Right renal pelvis (tissue), 4 donors: ENCODE measurements around the gene ALG2. TPM values are rescaled to one million over a fixed set of nuclear protein-coding genes. Genes with fewer than 3 reads are reported as not detected.
A peak's percentile ranks its signal among the peaks of the same experiment; 100 is the strongest.

ENCODE experiments used
- DNase-seq, 4 donors: peaks; one replicate each; pipeline ENCODE4 v3.0.0-alpha.2; 2013; ENCODE audit warnings: low read depth in 4 of 4, low spot score in 3 of 4, missing footprints in 1 of 4
- polyA plus RNA-seq, 4 donors: library from polyadenylated mRNA; unstranded; fragments of 120-200 nt; gene quantifications; one replicate each; pipeline ENCODE4 v1.2.1, GENCODE V29; 2013; ENCODE audit not compliant: insufficient read length in 4 of 4

Gene ALG2, protein sequence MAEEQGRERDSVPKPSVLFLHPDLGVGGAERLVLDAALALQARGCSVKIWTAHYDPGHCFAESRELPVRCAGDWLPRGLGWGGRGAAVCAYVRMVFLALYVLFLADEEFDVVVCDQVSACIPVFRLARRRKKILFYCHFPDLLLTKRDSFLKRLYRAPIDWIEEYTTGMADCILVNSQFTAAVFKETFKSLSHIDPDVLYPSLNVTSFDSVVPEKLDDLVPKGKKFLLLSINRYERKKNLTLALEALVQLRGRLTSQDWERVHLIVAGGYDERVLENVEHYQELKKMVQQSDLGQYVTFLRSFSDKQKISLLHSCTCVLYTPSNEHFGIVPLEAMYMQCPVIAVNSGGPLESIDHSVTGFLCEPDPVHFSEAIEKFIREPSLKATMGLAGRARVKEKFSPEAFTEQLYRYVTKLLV
- polyA plus RNA-seq, result 10 to 100 TPM; 42.0 to 57.3 (median 52.0) TPM

DNA sequence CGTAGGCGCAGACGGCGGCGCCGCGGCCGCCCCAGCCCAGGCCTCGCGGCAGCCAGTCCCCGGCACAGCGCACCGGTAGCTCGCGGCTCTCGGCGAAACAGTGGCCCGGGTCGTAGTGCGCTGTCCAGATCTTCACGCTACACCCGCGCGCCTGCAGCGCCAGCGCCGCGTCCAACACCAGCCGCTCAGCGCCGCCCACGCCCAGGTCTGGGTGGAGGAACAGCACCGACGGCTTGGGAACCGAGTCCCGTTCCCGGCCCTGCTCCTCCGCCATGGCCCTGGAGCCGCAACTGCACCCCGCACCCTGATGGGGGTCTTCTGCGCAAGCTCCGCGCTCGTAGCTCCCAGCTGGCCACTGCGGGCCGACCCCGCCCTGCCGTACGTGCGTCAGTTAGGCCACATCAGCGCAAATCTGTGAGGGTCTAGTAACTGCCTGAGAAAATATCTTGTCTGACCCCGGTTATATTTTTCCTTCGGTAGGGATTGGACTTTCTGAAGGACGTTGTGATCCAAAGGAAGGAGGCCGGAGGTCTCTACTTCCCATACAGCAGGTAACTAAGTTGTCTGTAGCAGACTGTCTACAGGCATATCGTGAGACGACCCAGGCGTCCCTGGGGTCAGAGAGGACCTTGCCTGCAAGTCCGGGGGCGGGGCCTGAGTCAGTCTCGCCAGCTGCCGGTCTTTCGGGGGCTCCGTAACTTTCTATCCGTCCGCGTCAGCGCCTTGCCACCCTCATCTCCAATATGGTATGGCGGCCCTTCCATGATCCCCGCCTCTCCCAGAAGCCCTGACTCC is at the start of gene ALG2, which contains the start of gene SEC61B:
Gene ALG2 (minus strand): TSS at position 322 of the 795 bp plus-strand sequence. CDS start 48 bp downstream, at position 274.
Gene SEC61B (plus strand): TSS at position 662 of the 795 bp plus-strand sequence. CDS start 82 bp downstream, at position 744.
- DNase-seq, result peak; percentile 84 to 96 (median 89)

DNA sequence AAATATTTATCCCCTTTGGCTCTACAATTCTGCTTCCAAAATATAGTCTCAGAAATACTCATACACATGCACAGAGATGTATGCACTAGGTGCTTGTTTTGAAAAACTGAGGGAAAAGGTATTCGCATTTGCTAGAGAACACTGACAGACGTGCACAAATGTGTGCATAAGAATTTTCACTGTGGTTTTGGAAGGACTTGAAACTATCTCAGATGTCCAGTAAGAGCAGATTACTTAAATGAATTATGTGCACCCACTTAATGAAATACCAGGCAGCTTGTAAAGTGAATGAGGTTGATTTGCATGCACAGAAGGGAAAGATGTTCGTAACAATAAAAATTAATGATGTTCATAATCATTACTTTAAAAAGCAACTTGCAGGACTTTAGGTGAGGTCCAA is 48.7 kb upstream of the ALG2 start:
- no peak for DNase-seq

DNA sequence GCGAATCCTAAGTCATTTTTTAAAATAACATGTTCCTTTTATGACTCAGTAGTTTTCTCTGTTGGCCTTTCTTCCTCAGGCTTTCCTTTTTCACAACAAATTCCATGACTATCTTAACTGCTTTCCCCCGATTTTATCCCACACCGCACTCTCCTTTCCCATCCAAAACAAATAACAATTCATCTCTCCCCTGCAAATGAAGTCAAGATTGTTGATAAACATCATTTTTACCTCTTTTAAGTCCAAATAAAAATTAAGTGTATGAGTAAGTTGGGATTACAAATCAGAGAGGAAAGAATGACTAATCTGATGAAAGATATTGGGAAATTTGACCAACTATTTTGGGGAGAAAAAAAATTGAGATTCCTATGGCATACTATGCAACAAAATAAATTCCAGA is 47.7 kb upstream of the ALG2 start:
- DNase-seq, result no peak

DNA sequence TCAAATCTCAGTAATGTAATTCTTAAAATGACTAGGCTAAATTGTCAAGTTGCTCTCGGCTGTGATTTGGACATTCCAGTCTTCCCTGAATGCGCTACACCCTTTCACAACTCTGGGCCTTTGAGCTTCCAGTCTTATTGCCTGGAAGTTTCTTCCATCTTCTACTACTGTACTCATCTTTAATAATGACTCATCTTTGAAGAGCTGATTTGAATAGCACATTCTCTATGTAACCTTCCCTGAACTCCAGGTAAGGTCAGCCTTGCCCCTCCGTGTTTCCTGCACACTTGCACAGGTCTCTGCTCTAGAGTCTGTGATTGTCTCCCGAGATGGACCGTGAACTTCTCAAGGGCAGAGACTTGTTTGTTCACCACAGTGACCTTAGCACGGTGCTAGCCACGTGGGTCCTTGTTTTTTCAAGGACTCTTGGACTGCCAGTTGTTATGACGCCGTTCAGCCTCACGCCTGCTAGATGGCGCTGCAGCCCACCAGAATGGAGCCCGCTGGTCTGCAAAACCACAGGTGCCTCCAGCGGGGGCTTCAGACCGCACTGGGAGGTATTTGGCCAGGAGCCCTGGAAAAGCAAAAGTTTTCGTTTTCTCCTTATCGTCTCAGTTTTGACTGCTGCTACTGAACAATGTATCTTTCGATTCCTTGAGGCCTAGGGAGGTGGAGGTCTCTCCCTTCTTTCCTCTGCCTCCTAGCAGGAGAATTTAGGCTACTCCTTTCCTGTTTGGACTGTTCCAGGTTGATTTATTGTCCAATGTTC is 44.7 kb upstream of the ALG2 start:
- peak in 2 of 4 donors; percentile 52 to 53 for DNase-seq

DNA sequence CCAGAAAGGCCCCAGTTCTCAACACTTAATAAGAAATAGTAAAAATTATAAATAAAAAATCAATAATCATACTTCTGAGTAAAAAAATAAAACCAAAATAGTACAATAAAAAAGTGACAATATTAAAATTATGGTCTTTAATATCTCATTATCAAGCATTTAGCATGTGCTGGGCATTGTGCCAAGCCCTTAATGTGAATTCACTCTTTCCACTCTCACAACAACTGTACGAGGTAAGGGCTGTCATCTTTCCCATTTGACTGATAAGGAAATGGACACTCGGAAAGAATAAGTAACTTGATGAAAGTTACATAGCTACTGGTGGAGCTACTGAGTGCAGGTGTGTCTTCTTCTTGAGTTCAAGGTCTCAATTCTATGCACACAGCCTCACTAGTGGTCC is 43.9 kb upstream of the ALG2 start:
- no peak for DNase-seq

DNA sequence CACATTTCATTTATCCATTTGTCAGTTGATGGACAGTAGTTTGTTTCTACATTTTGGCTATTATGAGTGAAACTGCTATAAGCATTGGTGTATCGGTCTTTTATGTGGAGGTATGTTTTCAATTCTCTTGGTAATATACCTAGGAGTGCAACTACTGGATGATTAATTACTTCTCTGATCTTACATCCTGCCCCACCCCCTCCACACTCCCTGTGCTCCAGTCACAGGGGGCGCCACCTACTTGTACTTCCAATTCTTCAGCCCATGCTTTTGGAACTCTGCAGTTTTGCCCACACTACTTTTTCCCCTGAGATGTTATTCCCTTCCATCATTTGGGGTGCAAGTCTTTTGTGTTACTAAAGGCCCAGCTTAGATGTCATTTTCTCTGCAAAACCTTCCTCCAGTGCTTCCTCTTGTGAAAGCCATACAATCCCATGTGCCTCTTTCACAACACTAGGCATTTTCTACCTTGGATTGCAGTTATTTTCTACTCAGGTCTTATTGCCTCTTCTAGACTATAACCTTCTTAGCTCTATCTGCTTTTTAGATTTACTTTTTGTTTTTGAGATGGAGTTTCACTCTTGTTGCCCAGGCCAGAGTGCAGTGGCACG is 42.4 kb upstream of the ALG2 start:
- no peak for DNase-seq

DNA sequence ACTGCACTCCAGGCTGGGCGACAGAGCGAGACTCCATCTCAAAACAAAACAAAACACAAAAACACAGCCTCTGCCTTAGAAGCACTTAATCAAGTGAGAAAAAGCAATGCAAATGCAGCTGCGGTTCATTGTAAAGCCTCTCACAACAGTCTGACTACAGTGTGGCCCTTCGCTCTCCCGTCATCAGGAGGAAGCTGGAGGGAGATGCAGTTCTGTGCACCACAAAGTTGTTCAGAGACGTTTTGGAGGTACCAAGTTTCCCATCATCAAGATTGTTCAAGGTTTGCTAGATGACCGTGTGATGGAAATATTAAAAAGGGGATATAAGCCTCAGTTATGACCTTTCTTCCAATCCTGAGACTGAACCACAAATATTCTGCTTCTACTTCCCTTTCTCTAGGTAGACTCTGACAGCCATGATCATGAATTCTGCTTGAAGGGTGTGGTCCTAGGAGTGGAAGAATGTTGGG is 41.2 kb upstream of the ALG2 start:
- no peak for DNase-seq

DNA sequence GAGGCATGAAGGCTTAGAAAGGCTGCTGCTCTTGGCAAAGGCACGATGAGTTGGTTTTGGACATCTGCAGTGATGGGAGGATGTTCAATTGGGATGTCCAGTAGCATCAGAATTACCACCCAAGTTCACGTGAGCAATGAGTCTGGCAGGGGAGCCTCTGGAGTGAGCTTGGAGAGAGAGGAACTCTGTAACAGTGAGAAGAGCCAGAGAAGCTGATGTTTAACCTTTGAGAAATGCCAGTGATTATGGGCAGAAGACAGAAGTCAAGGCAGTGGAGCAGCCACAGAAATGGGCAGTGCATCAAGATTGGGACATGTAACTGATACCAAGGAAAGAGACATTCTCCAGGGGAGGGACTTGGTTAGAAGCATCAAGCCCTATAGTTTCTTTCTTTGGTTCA is 40.2 kb upstream of the ALG2 start:
- no peak for DNase-seq

DNA sequence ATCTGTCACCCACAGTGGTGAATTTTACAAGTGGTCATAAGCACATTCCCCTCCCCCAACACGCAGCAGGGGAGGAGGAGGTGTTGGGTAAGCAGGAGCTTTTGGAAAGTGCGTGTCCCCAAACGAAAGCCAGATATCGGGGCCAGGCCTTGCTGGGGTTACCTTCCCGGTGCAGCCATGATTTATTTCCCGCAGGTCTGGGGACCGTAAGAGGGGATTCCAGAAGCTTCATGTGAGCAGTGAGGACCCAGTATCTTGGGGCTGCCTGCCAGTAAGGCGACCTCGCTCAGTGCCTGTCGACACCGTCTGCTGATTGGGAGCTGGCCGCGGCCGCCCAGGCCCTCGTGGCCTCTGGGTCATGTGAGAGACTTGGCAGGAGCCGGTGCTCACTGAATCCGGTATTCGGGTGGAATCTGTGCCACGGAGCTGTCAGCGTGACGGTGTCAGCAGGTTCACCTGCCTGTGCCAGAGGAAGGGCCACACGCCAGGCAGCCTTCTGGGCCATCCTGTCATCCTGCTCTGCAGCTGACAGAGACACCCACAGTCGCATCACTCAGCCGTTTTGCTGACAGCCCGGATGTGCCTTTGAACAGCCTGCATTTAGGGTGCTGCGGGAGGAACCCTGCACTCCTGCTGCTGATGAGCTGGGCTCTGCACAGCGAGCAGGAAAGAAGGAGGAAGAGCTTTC is 37.6 kb upstream of the ALG2 start:
- DNase-seq, result peak in 2 of 4 donors; percentile 22 to 35

DNA sequence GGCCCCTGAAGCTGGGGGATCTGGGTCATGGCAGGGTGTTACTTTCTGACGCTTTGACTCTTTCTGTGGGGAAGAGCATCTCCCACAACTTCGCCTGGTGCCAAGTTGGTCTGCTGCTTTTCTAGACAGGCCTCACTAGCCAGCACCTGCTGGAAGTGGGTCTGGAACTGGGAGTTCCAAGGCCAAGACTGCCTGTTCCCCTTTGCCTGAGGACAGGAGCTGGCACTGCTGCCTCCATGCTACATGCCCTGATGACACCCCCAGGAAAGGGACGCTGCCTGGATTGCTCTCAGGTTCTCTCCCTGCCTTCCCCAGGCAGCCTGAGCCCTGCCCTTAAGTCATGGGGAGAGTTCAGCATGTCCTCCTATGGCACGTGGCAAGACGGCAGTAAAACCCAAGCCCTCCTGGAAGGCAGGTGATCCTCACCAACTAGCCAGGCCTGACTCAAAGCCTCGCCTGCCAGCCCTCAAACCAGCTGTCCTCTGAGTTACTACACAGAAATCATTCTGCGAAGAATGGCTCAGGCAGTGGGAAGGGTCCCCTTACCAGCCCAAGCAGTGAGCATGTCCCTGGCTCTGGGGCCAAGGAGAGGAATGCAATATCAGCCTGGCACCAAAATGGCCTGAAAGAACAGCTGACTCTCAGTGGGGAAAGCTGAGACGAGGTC is 36.1 kb upstream of the ALG2 start:
- no peak for DNase-seq

DNA sequence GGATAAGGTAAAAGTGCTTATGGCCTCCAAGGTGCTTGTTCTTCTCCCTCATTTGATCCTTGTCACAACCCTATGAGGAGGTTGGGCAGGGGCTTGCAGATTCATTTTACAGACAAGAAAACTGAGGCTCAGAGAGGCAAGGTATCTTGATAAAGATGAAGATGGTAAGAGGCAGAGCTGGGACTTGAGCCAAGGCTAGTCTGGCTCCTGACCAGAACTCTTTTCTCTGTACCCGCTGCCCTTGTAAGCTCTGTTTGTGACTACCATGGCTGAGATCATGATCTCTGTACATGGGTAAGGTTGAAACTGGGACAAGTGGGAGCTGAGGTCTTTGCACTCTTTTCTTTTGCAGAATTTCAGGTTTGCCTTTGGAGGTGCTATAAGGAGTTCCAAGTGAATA is 33.9 kb upstream of the ALG2 start:
- no peak for DNase-seq

DNA sequence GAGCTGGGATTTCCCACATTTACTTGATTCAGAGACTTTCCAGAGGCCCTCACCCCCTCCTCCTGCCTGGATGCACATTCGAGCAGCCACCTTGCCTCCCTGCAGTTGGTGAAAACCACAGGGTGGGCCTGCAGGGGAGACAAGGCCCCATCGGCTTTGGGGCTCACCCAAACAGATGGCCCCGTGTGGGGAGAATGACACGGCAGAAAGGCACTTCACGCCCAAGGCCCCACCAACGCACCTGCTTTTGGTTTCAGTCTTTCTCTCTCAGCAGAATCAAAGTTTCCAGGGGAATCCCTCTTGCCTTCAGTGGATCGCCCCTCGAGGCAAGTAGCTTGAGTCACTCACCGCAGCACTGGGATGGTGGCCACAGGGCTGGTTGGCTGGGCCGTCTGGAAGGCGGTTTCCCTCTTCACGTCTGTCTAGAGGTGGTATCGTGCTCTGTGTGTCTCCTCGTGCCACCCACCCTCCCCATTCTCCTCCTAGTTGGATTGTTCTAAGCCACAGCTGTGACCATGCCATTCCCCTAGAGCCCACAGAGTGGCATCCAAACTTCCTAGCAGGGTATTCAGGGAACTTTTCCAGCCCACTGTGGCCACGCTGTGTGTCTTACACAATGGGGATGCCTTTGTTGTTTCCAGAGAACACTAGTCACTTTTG is 32.2 kb upstream of the ALG2 start:
- no peak for DNase-seq

DNA sequence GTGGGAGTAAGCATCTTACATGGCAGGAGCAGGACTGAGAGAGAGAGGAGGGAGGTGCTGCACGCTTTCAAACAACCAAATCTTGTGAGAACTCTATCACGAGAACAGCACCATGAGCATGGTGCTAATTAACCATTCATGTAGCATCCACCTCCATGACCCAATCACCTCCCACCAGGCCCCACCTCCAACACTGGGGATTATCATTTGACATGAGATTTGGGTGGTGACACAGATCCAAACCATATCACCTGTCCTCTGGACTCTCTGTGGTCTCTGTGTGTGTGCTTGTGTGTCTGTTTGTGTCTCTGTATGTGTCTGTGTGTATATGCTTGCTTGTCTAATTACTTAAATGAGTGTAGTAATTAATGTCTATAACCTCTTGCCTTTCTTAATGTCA is 31.4 kb upstream of the ALG2 start:
- no peak for DNase-seq

DNA sequence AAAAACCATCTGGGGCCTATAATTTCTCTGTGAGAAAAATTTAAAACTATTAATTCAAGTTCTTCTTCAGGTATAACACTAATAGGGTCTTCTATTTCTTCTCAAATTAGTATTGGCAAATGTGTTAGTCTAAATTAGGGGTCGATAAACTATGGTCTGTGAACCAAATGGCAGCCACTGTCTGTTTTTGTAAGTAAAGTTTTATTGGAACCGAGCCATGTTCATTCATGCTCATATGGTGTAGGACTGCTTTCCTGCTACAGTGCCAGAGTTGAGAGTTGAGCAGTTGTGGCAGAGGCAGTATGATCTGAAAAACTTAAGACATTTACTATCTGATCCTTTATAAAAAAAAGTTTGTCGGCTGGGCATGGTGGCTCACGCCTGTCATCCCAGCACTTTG is 29.4 kb upstream of the ALG2 start:
- DNase-seq, result no peak

DNA sequence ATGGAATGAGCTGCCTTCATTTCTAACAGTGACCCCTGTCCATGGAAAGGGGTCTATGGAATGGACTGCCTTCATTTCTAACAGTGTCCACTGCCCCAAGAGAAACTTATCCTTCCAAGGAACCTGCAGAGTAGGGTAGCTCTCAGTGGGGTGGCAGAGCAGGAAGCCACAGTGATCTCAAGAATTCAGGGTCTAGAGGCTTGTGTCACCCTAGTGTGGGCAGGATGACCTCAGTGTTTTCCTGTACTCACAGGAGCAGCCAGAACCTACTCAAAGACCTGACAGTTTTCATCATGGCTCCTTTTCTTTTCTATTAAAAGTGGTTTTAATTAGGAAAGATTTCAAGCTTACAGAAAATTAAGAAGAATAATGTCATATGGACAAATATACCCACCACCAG is 27.9 kb upstream of the ALG2 start:
- no peak for DNase-seq

DNA sequence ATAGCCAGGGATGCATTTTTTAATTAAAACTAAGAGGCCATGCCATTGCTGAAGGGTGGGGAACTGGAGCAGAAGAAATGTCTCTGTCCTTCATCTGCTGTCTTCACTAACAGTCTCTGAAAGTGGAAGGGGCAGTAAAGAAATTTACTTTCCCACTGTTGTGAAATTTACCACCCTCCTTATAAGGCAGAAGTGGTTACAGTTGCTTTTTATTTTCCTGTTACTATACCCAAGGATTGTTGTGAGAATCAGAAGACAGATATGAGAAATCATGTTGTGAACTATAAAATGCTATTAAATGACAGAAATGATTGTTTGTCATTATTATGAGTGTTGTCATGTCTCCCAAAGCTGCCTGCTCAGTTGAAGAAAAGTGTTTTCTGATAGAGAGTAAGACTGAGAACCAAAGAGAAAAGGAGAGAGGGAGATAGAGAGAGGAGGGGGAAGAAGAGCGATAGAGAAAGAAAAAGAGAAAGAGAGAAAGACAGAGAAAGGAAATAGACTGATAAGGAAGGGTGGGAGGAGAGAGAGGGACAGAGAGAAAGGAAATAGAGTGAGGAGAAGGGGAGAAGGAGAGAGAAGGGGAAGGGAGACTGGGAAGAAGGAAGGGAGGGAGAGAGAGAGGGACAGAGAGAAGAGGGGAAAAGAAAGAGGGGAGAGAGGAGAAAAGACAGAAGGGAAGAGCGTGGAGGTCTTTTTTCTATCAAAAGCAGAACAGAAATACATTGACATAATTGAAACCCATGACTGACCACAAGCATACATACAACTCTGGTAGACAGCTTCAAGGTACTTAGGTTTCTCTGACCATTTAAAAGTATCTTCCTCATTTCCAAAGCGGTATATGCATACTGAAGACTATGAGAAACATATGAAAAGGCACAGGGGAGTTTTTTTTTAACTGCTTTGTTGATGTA is 22.9 kb upstream of the ALG2 start:
- DNase-seq, result no peak

DNA sequence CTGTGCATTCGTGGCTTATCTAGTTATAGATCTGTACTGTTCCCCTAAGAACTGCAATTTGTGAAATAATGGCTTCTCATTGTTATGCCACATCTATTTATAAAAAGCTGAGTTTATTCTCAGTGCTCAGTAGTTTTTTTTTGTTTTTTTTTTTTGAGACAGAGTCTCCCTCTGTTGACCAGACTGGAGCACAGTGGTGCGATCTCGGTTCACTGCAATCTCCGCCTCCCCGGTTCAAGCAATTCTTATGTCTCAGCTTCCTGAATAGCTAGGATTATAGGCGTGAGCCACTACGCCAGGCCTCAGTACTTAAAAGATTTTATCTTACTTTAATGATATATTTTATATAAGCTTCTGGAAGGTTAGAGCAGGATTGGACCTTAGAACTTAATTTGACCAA is 19.4 kb upstream of the ALG2 start:
- DNase-seq, result no peak
